DND-41 (cell line): ENCODE data around the gene NSD1.

Source experiments
- ATAC-seq: fragments of 200-7000 bp; cut with Tn5 transposase; 3 replicates; pipeline ENCODE4 v1.9.1; 2021; ENCODE audit warnings: low read depth; ENCODE audit not compliant: insufficient read depth
- DNase-seq: peaks from one replicate; pipeline ENCODE4 v3.0.0-alpha.2; 2020
- H2AFZ ChIP-seq: 2 replicates; pipeline ENCODE4 v1.6.0; 2012; ENCODE audit warnings: low read depth, low read length
- H3K27ac ChIP-seq: 2 replicates; pipeline ENCODE4 v1.5.1; 2012; ENCODE audit warnings: low read length, inconsistent platforms
- H3K27me3 ChIP-seq: fragments of 200-600 bp; sonication (generic); 2 replicates; pipeline ENCODE4 v1.6.0; 2012; ENCODE audit warnings: low read length, mild to moderate bottlenecking, inconsistent platforms; ENCODE audit not compliant: insufficient read depth, poor library complexity
- H3K36me3 ChIP-seq: 2 replicates; pipeline ENCODE4 v1.5.1; 2012; ENCODE audit warnings: low read length, inconsistent platforms; ENCODE audit not compliant: insufficient read depth
- H3K4me1 ChIP-seq: 2 replicates; pipeline ENCODE4 v1.5.1; 2012; ENCODE audit warnings: mild to moderate bottlenecking, low read length; ENCODE audit not compliant: insufficient read depth
- H3K4me2 ChIP-seq: 2 replicates; pipeline ENCODE4 v1.6.0; 2012; ENCODE audit warnings: mild to moderate bottlenecking, moderate library complexity, low read length, inconsistent platforms; ENCODE audit not compliant: insufficient read depth
- H3K4me3 ChIP-seq, 2 experiments: fragments of 200-600 bp in 1 of 2; shearing (Covaris generic) in 1 of 2; 2 replicates each; pipeline ENCODE4 v1.5.1; 2012 to 2016; ENCODE audit warnings: inconsistent platforms in 2 of 2, low read length in 2 of 2, mild to moderate bottlenecking in 2 of 2, low read depth in 1 of 2, moderate library complexity in 1 of 2
- H3K79me2 ChIP-seq: 2 replicates; pipeline ENCODE4 v1.6.0; 2012; ENCODE audit warnings: low read length, inconsistent platforms; ENCODE audit not compliant: insufficient read depth
- H3K9ac ChIP-seq: 2 replicates; pipeline ENCODE4 v1.6.0; 2012; ENCODE audit warnings: low read depth, mild to moderate bottlenecking, inconsistent platforms, low read length, moderate library complexity
- H3K9me3 ChIP-seq: 2 replicates; pipeline ENCODE4 v1.5.1; 2012; ENCODE audit warnings: low read length, moderate library complexity, mild to moderate bottlenecking, inconsistent platforms; ENCODE audit not compliant: insufficient read depth, severe bottlenecking
- H4K20me1 ChIP-seq: 2 replicates; pipeline ENCODE4 v1.6.0; 2012; ENCODE audit warnings: low read length; ENCODE audit not compliant: insufficient read depth
- EZH2 ChIP-seq: IDR thresholded peaks from 3 replicates; pipeline ENCODE4 v1.6.1; 2012; ENCODE audit warnings: borderline replicate concordance, low read depth, mild to moderate bottlenecking, moderate library complexity, low read length, inconsistent platforms; ENCODE audit not compliant: severe bottlenecking
- TF ChIP-seq, protein P1 (sequence below): IDR thresholded peaks from 2 replicates; pipeline ENCODE4 v1.5.1; 2012; ENCODE audit warnings: borderline replicate concordance, low read length, moderate library complexity, mild to moderate bottlenecking; ENCODE audit not compliant: poor library complexity, severe bottlenecking; ENCODE audit errors: extremely low read depth

Gene NSD1

DNA sequence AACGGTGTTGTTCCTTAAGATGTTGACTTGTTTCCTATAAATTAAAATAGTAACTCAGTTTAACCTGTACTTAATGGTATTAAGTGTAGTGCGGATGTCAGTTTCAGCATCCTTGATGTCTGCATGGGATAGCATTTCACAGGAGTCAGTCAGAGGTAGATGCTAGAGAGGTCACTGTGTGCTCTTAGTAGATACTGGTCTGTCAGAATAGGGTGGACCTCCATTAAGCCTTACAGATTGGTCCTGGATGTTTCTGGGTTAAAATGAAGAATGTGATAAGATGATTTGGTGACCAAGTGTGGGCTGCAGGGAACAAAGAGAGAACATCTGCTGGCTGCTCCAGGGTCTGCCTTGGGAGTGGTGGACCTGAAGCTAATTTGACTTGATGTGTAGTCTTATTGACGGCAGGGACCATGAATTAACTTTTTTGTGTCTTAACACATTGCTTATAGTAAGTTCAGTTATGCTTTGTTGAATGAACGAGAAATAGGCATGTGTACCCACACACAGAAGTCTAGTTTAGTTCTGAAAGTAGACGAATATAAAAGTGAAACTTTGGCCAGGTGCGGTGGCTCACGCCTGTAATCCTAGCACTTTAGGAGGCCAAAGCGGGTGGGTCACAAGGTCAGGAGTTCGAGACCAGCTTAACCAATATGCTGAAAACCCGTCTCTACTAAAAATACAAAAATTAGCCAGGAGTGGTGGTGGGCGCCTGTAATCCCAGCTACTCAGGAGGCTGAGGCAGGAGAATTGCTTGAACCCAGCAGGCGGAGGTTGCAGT is 157.4 kb downstream of the NSD1 start:
- no peak overlapping the region for H3K4me2 ChIP-seq
- H3K9ac ChIP-seq: no peak overlapping the region
- TF ChIP-seq, protein P1, sequence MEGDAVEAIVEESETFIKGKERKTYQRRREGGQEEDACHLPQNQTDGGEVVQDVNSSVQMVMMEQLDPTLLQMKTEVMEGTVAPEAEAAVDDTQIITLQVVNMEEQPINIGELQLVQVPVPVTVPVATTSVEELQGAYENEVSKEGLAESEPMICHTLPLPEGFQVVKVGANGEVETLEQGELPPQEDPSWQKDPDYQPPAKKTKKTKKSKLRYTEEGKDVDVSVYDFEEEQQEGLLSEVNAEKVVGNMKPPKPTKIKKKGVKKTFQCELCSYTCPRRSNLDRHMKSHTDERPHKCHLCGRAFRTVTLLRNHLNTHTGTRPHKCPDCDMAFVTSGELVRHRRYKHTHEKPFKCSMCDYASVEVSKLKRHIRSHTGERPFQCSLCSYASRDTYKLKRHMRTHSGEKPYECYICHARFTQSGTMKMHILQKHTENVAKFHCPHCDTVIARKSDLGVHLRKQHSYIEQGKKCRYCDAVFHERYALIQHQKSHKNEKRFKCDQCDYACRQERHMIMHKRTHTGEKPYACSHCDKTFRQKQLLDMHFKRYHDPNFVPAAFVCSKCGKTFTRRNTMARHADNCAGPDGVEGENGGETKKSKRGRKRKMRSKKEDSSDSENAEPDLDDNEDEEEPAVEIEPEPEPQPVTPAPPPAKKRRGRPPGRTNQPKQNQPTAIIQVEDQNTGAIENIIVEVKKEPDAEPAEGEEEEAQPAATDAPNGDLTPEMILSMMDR: no peak
- TF ChIP-seq EZH2: no peak
- H3K27me3 ChIP-seq: no peaks in the 10 kb centered on the region
- H3K4me1 ChIP-seq: no peaks in the 10 kb centered on the region
- DNase-seq (no peak), ATAC-seq (no peak)
- H2AFZ ChIP-seq: no peak overlapping the region
- no peak overlapping the region for H3K4me3 ChIP-seq
- no peaks in the 10 kb centered on the region for H3K9me3 ChIP-seq
- peaks cover 88% of the 10 kb centered on the region for H3K36me3 ChIP-seq
- no peak overlapping the region for H3K27ac ChIP-seq
- no peaks in the 10 kb centered on the region for H3K79me2 ChIP-seq
- no peaks in the 10 kb centered on the region for H4K20me1 ChIP-seq

DNA sequence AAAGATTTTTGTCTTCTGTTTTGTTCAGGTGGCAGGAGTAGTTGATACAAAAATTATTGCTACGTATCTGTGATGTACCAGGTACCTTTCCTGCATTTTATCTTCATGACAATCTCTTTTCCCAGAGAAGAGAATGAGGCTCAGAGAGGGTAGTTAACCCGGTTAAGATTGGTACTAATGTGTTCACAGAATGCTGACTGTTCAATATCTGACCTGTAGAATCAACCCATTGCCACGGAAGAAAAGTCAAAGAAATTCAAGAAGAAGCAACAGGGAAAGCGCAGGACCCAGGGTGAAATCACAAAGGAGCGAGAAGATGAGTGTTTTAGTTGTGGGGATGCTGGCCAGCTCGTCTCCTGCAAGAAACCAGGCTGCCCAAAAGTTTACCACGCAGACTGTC is 158.2 kb downstream of the NSD1 start:
- DNase-seq (no peak), ATAC-seq (no peak)
- H3K79me2 ChIP-seq: no peaks in the 10 kb centered on the region
- no peak overlapping the region for H2AFZ ChIP-seq
- no peaks in the 10 kb centered on the region for H4K20me1 ChIP-seq
- no peak for TF ChIP-seq EZH2
- TF ChIP-seq, protein P1: no peak
- no peak overlapping the region for H3K27ac ChIP-seq
- H3K9me3 ChIP-seq: no peaks in the 10 kb centered on the region
- H3K9ac ChIP-seq: no peak overlapping the region
- no peak overlapping the region for H3K4me2 ChIP-seq
- no peaks in the 10 kb centered on the region for H3K4me1 ChIP-seq
- no peak overlapping the region for H3K4me3 ChIP-seq
- peaks cover 88% of the 10 kb centered on the region for H3K36me3 ChIP-seq
- H3K27me3 ChIP-seq: no peaks in the 10 kb centered on the region

DNA sequence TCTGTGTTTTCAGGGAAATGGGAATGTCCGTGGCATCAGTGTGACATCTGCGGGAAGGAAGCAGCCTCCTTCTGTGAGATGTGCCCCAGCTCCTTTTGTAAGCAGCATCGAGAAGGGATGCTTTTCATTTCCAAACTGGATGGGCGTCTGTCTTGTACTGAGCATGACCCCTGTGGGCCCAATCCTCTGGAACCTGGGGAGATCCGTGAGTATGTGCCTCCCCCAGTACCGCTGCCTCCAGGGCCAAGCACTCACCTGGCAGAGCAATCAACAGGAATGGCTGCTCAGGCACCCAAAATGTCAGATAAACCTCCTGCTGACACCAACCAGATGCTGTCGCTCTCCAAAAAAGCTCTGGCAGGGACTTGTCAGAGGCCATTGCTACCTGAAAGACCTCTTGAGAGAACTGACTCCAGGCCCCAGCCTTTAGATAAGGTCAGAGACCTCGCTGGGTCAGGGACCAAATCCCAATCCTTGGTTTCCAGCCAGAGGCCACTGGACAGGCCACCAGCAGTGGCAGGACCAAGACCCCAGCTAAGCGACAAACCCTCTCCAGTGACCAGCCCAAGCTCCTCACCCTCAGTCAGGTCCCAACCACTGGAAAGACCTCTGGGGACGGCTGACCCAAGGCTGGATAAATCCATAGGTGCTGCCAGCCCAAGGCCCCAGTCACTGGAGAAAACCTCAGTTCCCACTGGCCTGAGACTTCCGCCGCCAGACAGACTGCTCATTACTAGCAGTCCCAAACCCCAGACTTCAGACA is 160.4 kb downstream of the NSD1 start:
- Histone ChIP-seq H3K4me3 (no peak overlapping the region), H3K4me2 (no peak overlapping the region), H3K9ac (no peak overlapping the region), H4K20me1 (peaks cover 5% of the 10 kb centered on the region; the same call in 1 of the 2 replicates), H3K27me3 (no peaks in the 10 kb centered on the region), H3K36me3 (peaks cover 83% of the 10 kb centered on the region), H3K4me1 (peaks cover 10% of the 10 kb centered on the region), H3K9me3 (no peaks in the 10 kb centered on the region), H3K79me2 (no peaks in the 10 kb centered on the region), H2AFZ (no peak overlapping the region), H3K27ac (no peak overlapping the region)
- TF ChIP-seq, protein P1: no peak
- no peak for TF ChIP-seq EZH2
- ATAC-seq: no peak
- DNase-seq: no peak
